HG03066 (cell line): ENCODE data around the gene KLLN.
"Not testable (repeated sequence)": the region's sequence is repeated elsewhere in the genome, so short reads cannot be mapped to it uniquely, and the experiment has no call there.

Source experiments
- ATAC-seq: cut with Tn5 transposase; IDR thresholded peaks from one replicate; pipeline ENCODE4 v1.9.1; 2021; ENCODE audit warnings: low read depth; ENCODE audit not compliant: unreplicated experiment

Gene KLLN

GRCh38 chr10:87863053-87863943 lies at the start of gene KLLN, which contains the start of gene PTEN:
KLLN (minus strand) TSS chr10:87863533; CDS start chr10:87862487, 1,046 bp downstream.
PTEN (plus strand) TSS chr10:87863625; CDS start chr10:87864470, 845 bp downstream.
- ATAC-seq, result no peak

GRCh38 chr10:87903396-87903795 lies 40.1 kb upstream of the KLLN start:
- not testable (repeated sequence) for ATAC-seq

- ATAC-seq, result not testable (repeated sequence)
Observed at GRCh38 chr10:87897957-87898356, 34.6 kb upstream of the KLLN start.

GRCh38 chr10:87896216-87896615 lies 32.9 kb upstream of the KLLN start:
- ATAC-seq, result no peak

- ATAC-seq, result no peak
Observed at GRCh38 chr10:87895430-87895829, 32.1 kb upstream of the KLLN start.

- ATAC-seq, result no peak
Observed at GRCh38 chr10:87887548-87888289, 24.4 kb upstream of the KLLN start.

- no peak for ATAC-seq
Observed at GRCh38 chr10:87887146-87887545, 23.8 kb upstream of the KLLN start.

- ATAC-seq, result no peak
Observed at GRCh38 chr10:87886635-87887034, 23.3 kb upstream of the KLLN start.

- ATAC-seq, result no peak
Observed at GRCh38 chr10:87882555-87883294, 19.4 kb upstream of the KLLN start.

GRCh38 chr10:87881373-87882059 lies 18.2 kb upstream of the KLLN start:
- ATAC-seq, result not testable (repeated sequence)

- ATAC-seq, result no peak
Observed at GRCh38 chr10:87880336-87880735, 17.0 kb upstream of the KLLN start.

- ATAC-seq, result no peak
Observed at GRCh38 chr10:87878664-87879459, 15.5 kb upstream of the KLLN start.

GRCh38 chr10:87875929-87876571 lies 12.7 kb upstream of the KLLN start:
- ATAC-seq, result no peak

- ATAC-seq, result no peak
Observed at GRCh38 chr10:87873656-87874055, 10.3 kb upstream of the KLLN start.

- ATAC-seq, result no peak
Observed at GRCh38 chr10:87872828-87873227, 9.5 kb upstream of the KLLN start.

- ATAC-seq, result no peak
Observed at GRCh38 chr10:87869773-87870551, 6.6 kb upstream of the KLLN start.

- not testable (repeated sequence) for ATAC-seq
Observed at GRCh38 chr10:87869139-87869538, 5.8 kb upstream of the KLLN start.

- ATAC-seq, result no peak
Observed at GRCh38 chr10:87868277-87868676, 4.9 kb upstream of the KLLN start.
